Adrenal gland (tissue), 12 donors: ENCODE results near the gene SPATS2. TPM values are rescaled to one million over a fixed set of nuclear protein-coding genes. Genes with fewer than 3 reads are reported as not detected.

ENCODE experiments used
- DNase-seq, 7 donors: peaks; one replicate each; pipeline ENCODE4 v3.0.0-alpha.2; 2019 to 2020
- H3K27ac ChIP-seq, 5 donors: fragments of 200-600 bp; sonication (generic) in 4 of 5; 1 replicate in 3 of 5; 2 replicates in 2 of 5; pipeline versions ENCODE4 v1.5.1 to v1.8.0; 2016 to 2020; ENCODE audit warnings: mild to moderate bottlenecking in 1 of 5
- H3K27me3 ChIP-seq: fragments of 200-600 bp; 2 replicates; pipeline ENCODE4 v1.8.0; 2021
- H3K36me3 ChIP-seq, 2 donors: fragments of 200-600 bp; replicated peaks in 1 of 2; 1 replicate in 1 of 2; 2 replicates in 1 of 2; pipeline versions ENCODE4 v1.5.1 to v1.8.0; 2018 to 2022
- H3K4me1 ChIP-seq, 2 donors: fragments of 200-600 bp; replicated peaks in 1 of 2; 1 replicate in 1 of 2; 2 replicates in 1 of 2; pipeline versions ENCODE4 v1.5.1 to v1.8.0; 2018 to 2021
- H3K4me3 ChIP-seq, 4 donors: fragments of 200-600 bp; sonication (generic) in 3 of 4; one replicate each; pipeline ENCODE4 v1.5.1; 2016 to 2018
- H3K9me3 ChIP-seq, 3 donors: fragments of 200-600 bp; sonication (generic) in 1 of 3; replicated peaks in 1 of 3; 1 replicate in 2 of 3; 2 replicates in 1 of 3; pipeline versions ENCODE4 v1.5.1 to v1.8.0; 2016 to 2021
- CTCF ChIP-seq, 6 experiments: fragments of 450-650 bp in 4 of 6; fragments of 200-600 bp in 2 of 6; sonication (generic) in 1 of 6; IDR thresholded peaks; 1 replicate in 5 of 6; 2 replicates in 1 of 6; pipeline versions ENCODE4 v1.5.1 to v1.8.0; 2016 to 2021; ENCODE audit warnings: antibody characterized with exemption in 6 of 6, mild to moderate bottlenecking in 2 of 6, moderate library complexity in 1 of 6
- POLR2A ChIP-seq, 2 donors: fragments of 450-650 bp; IDR thresholded peaks; one replicate each; pipeline ENCODE4 v1.6.1; 2017; ENCODE audit warnings: antibody characterized with exemption in 2 of 2, mild to moderate bottlenecking in 2 of 2, moderate library complexity in 1 of 2
- WGBS, 4 donors: extraction: QIAGEN DNeasy Blood & Tissue Kit in 2 of 4; methylation state at CpG; one replicate each; pipeline versions ENCODE4 v1.1.5 to v1.1.7; 2013 to 2017; 5-methylcytosine and 5-hydroxymethylcytosine counted together
- intact Hi-C, 2 donors: fragments of 100-400 bp; cut with DNase I; formaldehyde crosslinking; loops; one replicate each; pipeline versions ENCODE4 v1.14.1 to v1.15.0; 2022 to 2023
- polyA plus RNA-seq, 3 donors: library from polyadenylated mRNA; stranded (reverse); fragments of 200-250 nt in 2 of 3; fragments of 350-450 nt in 1 of 3; fragmentation: Illumina TruSeq in 1 of 3; extraction: RNeasy Lipid Tissue Mini Kit (QIAGEN cat#74804) in 1 of 3; gene quantifications; one replicate each; pipeline ENCODE4 v1.2.3, GENCODE V29; 2013 to 2014
- total RNA-seq, 9 donors: library from RNA; depleted of rRNA in 4 of 9; stranded (reverse); fragments of >200 nt in 4 of 9; fragments of 120-200 nt in 1 of 9; fragmentation: NEBNext Ultra II Directional in 1 of 9; extraction: Animal tissue kit (Norgen Biotek cat#: 25700) in 1 of 9; gene quantifications; one replicate each; pipeline versions ENCODE4 v1.1.0 to v1.2.4, GENCODE V29; 2013 to 2023
- donor health status: healthy with polysubstance abuse.
- donor health status: Bipolar disorder and iron deficiency.
- donor health status: DM: yes; HTN: yes; CAD: no.
- donor health status: DM: no; HTN: no; CAD: no.
- donor health status: DM: no; HTN: no; CAD: no.
- donor health status: DM: yes; HTN: yes; CAD: no.

SPATS2 gene
- total and polyA plus RNA-seq, 12 donors, result 4.9 to 23.1 (median 15.1) TPM

GRCh38 chr12:49455501-49455900 is 88.2 kb downstream of the SPATS2 start:
- H3K27ac ChIP-seq, result no peak overlapping the region
- no peaks in the 10 kb centered on the region for H3K27me3 ChIP-seq
- H3K36me3 ChIP-seq, result no peaks in the 10 kb centered on the region
- no peaks in the 10 kb centered on the region for H3K4me1 ChIP-seq
- DNase-seq, result no peak
- WGBS, 4 donors, result 97 to 99% (median 97%) methylated on average over 6 of the region's 6 CpGs
- H3K4me3 ChIP-seq, result no peak overlapping the region
- no peaks in the 10 kb centered on the region for H3K9me3 ChIP-seq
- TF ChIP-seq POLR2A (IDR thresholded peaks at IDR 0.05) (no peak), CTCF (IDR thresholded peaks at IDR 0.05) (no peak)
- intact Hi-C loops, result no loop called here

- no peak overlapping the region for H3K4me3 ChIP-seq
- TF ChIP-seq POLR2A (IDR thresholded peaks at IDR 0.05), result no peak
- no peak for TF ChIP-seq CTCF (IDR thresholded peaks at IDR 0.05)
- WGBS, 4 donors, result 69 to 96% (median 95%) methylated on average over 2 of the region's 2 CpGs
- H3K27me3 ChIP-seq, result no peaks in the 10 kb centered on the region
- no peaks in the 10 kb centered on the region for H3K9me3 ChIP-seq
- H3K4me1 ChIP-seq, result no peaks in the 10 kb centered on the region
- DNase-seq, result no peak
- intact Hi-C loops, result no loop called here
- no peaks in the 10 kb centered on the region for H3K36me3 ChIP-seq
- no peak overlapping the region for H3K27ac ChIP-seq
Measured at GRCh38 chr12:49456131-49456679, 88.9 kb downstream of the SPATS2 start.

DNA sequence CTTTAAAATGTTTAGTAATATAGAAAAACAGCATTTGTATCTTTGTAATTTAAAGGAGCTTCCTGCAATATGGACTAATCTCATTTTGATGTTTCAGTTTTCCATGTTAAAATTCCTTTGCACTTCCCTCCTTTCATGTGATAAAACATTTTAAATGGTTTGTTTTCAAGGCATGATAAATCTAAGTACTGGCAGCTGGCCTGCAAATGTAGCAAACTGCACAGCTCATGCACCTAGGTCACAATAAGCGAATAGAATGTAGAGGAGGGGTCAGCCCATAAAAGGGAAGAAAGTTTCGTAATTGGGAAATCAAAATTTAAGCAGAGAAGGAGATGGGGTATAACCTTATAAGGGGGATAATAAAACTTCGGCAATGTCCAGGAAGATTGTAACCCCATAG is 91.6 kb downstream of the SPATS2 start:
- no peak overlapping the region for H3K4me3 ChIP-seq
- no peak for DNase-seq
- 74 to 89% (median 79%) methylated on average over 3 of the region's 3 CpGs for WGBS, 4 donors
- H3K9me3 ChIP-seq, result no peaks in the 10 kb centered on the region
- no peaks in the 10 kb centered on the region for H3K36me3 ChIP-seq
- TF ChIP-seq CTCF (IDR thresholded peaks at IDR 0.05) (no peak), POLR2A (IDR thresholded peaks at IDR 0.05) (no peak)
- intact Hi-C loops, result no loop called here
- H3K27ac ChIP-seq, result no peak overlapping the region
- peaks cover 10 to 15% of the 10 kb centered on the region in 2 donors for H3K4me1 ChIP-seq
- no peaks in the 10 kb centered on the region for H3K27me3 ChIP-seq

GRCh38 chr12:49461221-49461620 is 94.0 kb downstream of the SPATS2 start:
- Histone ChIP-seq H3K27ac (peak overlapping the region in 1 of 5 donors; percentile 74), H3K4me1 (peaks cover 10 to 15% of the 10 kb centered on the region in 2 donors), H3K36me3 (no peaks in the 10 kb centered on the region), H3K9me3 (no peaks in the 10 kb centered on the region), H3K27me3 (no peaks in the 10 kb centered on the region), H3K4me3 (no peak overlapping the region)
- TF ChIP-seq CTCF (IDR thresholded peaks at IDR 0.05) (no peak), POLR2A (IDR thresholded peaks at IDR 0.05) (no peak)
- no peak for DNase-seq
- intact Hi-C loops, result no loop called here
- WGBS, 4 donors, result 50 to 70% (median 61%) methylated on average over 1 of the region's 1 CpG
